Liver (tissue), 9 donors: Measurements from ENCODE around the gene TLR10. TPM values are rescaled to one million over a fixed set of nuclear protein-coding genes. Genes with fewer than 3 reads are reported as not detected.

ENCODE experiments used
- DNase-seq: peaks from one replicate; pipeline ENCODE4 v3.0.0-alpha.2; 2017; ENCODE audit warnings: low spot score
- H3K27ac ChIP-seq, 2 donors: one replicate each; pipeline ENCODE4 v1.7.0; 2013; ENCODE audit warnings: inconsistent platforms in 2 of 2, low read length in 2 of 2, control low read depth in 1 of 2, low read depth in 1 of 2, mild to moderate bottlenecking in 1 of 2
- H3K27me3 ChIP-seq, 4 donors: one replicate each; pipeline versions ENCODE4 v1.6.1 to v1.7.0; 2013; ENCODE audit warnings: low read length in 3 of 4, inconsistent platforms in 1 of 4, mild to moderate bottlenecking in 1 of 4, moderate library complexity in 1 of 4; ENCODE audit not compliant: control insufficient read depth in 4 of 4, insufficient read depth in 4 of 4
- H3K36me3 ChIP-seq, 4 donors: one replicate each; pipeline versions ENCODE4 v1.6.1 to v1.7.0; 2013; ENCODE audit warnings: low read length in 3 of 4, mild to moderate bottlenecking in 3 of 4, low read depth in 1 of 4, moderate library complexity in 1 of 4; ENCODE audit not compliant: control insufficient read depth in 4 of 4, insufficient read depth in 3 of 4
- H3K4me1 ChIP-seq, 4 donors: one replicate each; pipeline versions ENCODE4 v1.6.1 to v1.7.0; 2013; ENCODE audit warnings: low read length in 3 of 4, mild to moderate bottlenecking in 3 of 4, moderate library complexity in 1 of 4; ENCODE audit not compliant: control insufficient read depth in 4 of 4, insufficient read depth in 4 of 4
- H3K4me3 ChIP-seq, 3 donors: one replicate each; pipeline versions ENCODE4 v1.6.1 to v1.7.0; 2013; ENCODE audit warnings: low read length in 3 of 3, control low read depth in 1 of 3, low read depth in 1 of 3, mild to moderate bottlenecking in 1 of 3
- H3K9ac ChIP-seq, 2 donors: one replicate each; pipeline ENCODE4 v1.7.0; 2013; ENCODE audit warnings: low read length in 2 of 2, mild to moderate bottlenecking in 2 of 2, moderate library complexity in 2 of 2, control low read depth in 1 of 2, low read depth in 1 of 2
- H3K9me3 ChIP-seq, 4 donors: one replicate each; pipeline versions ENCODE4 v1.6.1 to v1.7.0; 2013; ENCODE audit warnings: low read length in 3 of 4; ENCODE audit not compliant: control insufficient read depth in 4 of 4
- CTCF ChIP-seq: fragments of 150-350 bp; IDR thresholded peaks from 2 replicates; pipeline ENCODE4 v1.5.1; 2017; ENCODE audit warnings: improper control_type of control experiment, low read depth, low read length; ENCODE audit not compliant: missing input control
- EGR1 ChIP-seq, 2 donors: IDR thresholded peaks; 2 replicates each; pipeline ENCODE4 v1.6.1; 2016 to 2018; ENCODE audit warnings: antibody characterized with exemption in 2 of 2, low read depth in 2 of 2
- FOXA1 ChIP-seq: IDR thresholded peaks from 2 replicates; pipeline ENCODE4 v1.6.1; 2016; ENCODE audit warnings: antibody characterized with exemption
- FOXA2 ChIP-seq: IDR thresholded peaks from 2 replicates; pipeline ENCODE4 v1.6.1; 2016; ENCODE audit warnings: antibody characterized with exemption
- GABPA ChIP-seq, 2 donors: IDR thresholded peaks in 1 of 2; conservative IDR thresholded peaks in 1 of 2; 2 replicates each; pipeline ENCODE4 v1.6.1; 2016; ENCODE audit warnings: antibody characterized with exemption in 2 of 2, mild to moderate bottlenecking in 1 of 2, moderate library complexity in 1 of 2
- HNF4A ChIP-seq, 2 donors: conservative IDR thresholded peaks; 2 replicates each; pipeline ENCODE4 v1.6.1; 2016; ENCODE audit warnings: antibody characterized with exemption in 2 of 2, mild to moderate bottlenecking in 2 of 2
- HNF4G ChIP-seq: IDR thresholded peaks from 2 replicates; pipeline ENCODE4 v1.6.1; 2016; ENCODE audit warnings: antibody characterized with exemption
- RAD21 ChIP-seq, 2 donors: IDR thresholded peaks; 2 replicates each; pipeline ENCODE4 v1.6.1; 2016; ENCODE audit warnings: antibody characterized with exemption in 2 of 2, mild to moderate bottlenecking in 2 of 2
- RXRA ChIP-seq, 2 donors: IDR thresholded peaks; 2 replicates each; pipeline ENCODE4 v1.6.1; 2017 to 2018; ENCODE audit warnings: antibody characterized with exemption in 2 of 2, mild to moderate bottlenecking in 1 of 2
- SP1 ChIP-seq: IDR thresholded peaks from 2 replicates; pipeline ENCODE4 v1.6.1; 2018; ENCODE audit warnings: antibody characterized with exemption, mild to moderate bottlenecking
- TAF1 ChIP-seq: conservative IDR thresholded peaks from 2 replicates; pipeline ENCODE4 v1.6.1; 2016; ENCODE audit warnings: antibody characterized with exemption, mild to moderate bottlenecking
- YY1 ChIP-seq: IDR thresholded peaks from 2 replicates; pipeline ENCODE4 v1.6.1; 2016; ENCODE audit warnings: antibody characterized with exemption, mild to moderate bottlenecking
- ZBTB33 ChIP-seq: IDR thresholded peaks from 2 replicates; pipeline ENCODE4 v1.6.1; 2016; ENCODE audit warnings: antibody characterized with exemption
- WGBS: extraction: QIAGEN DNeasy Blood & Tissue Kit; methylation state at CpG from one replicate; pipeline ENCODE4 v1.1.7; 2013; 5-methylcytosine and 5-hydroxymethylcytosine counted together
- polyA plus RNA-seq, 2 donors: library from polyadenylated mRNA; stranded (reverse) in 1 of 2; unstranded in 1 of 2; fragments of 200-250 nt in 1 of 2; fragments of >200 nt in 1 of 2; fragmentation: Nextera tagmentation in 1 of 2; extraction: Ambion mirVana in 1 of 2; gene quantifications; one replicate each; pipeline versions ENCODE4 v1.2.1 to v1.2.3, GENCODE V29; 2013 to 2015
- total RNA-seq, 2 donors: library from RNA; depleted of rRNA; stranded (reverse); fragments of >200 nt; gene quantifications; one replicate each; pipeline ENCODE4 v1.2.3, GENCODE V29; 2014
- TF ChIP-seq, protein P1 (sequence below): IDR thresholded peaks from 2 replicates; pipeline ENCODE4 v1.6.1; 2016; ENCODE audit warnings: antibody characterized with exemption
- TF ChIP-seq, protein P2 (sequence below): IDR thresholded peaks from 2 replicates; pipeline ENCODE4 v1.6.1; 2016; ENCODE audit warnings: antibody characterized with exemption, mild to moderate bottlenecking
- donor health status: healthy.
- donor health status: healthy.
- donor health status: healthy.
- donor health status: healthy.
- donor health status: healthy.

The TLR10 gene
- total and polyA plus RNA-seq, 4 donors: 0.02 to 1.9 (median 0.11) TPM

- no peaks in the 10 kb centered on the region for H3K9me3 ChIP-seq
- no peak for DNase-seq
- peaks cover 0 to 7% (median under 1%) of the 10 kb centered on the region in 4 donors for H3K4me1 ChIP-seq
- 97% methylated on average over 4 of the region's 4 CpGs for WGBS
- H3K4me3 ChIP-seq: no peak overlapping the region
- H3K27ac ChIP-seq: no peak overlapping the region
- H3K36me3 ChIP-seq: peaks cover 0 to 1% (median 0%) of the 10 kb centered on the region in 4 donors
- TF ChIP-seq TAF1: no peak
- TF ChIP-seq EGR1 (IDR thresholded peaks at IDR 0.05; ENCODE audit: low read depth in 2 of 2): no peak
- no peak for TF ChIP-seq RXRA (IDR thresholded peaks at IDR 0.05)
- no peak for TF ChIP-seq HNF4G
- no peak for TF ChIP-seq GABPA (IDR thresholded peaks at IDR 0.05 in 1 of 2, conservative IDR thresholded peaks at IDR 0.05 in 1 of 2)
- TF ChIP-seq SP1: no peak
- no peak for TF ChIP-seq RAD21 (IDR thresholded peaks at IDR 0.05)
- TF ChIP-seq, protein P1, sequence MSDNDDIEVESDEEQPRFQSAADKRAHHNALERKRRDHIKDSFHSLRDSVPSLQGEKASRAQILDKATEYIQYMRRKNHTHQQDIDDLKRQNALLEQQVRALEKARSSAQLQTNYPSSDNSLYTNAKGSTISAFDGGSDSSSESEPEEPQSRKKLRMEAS: no peak
- H3K27me3 ChIP-seq: no peaks in the 10 kb centered on the region
- no peak overlapping the region for H3K9ac ChIP-seq
Observed at GRCh38 chr4:38781854-38782261, 932 bp downstream of the TLR10 start.

GRCh38 chr4:38780833-38781484, 1.8 kb downstream of the TLR10 start:
- peaks cover 0 to 5% (median under 1%) of the 10 kb centered on the region in 4 donors for H3K4me1 ChIP-seq
- H3K27ac ChIP-seq: no peak overlapping the region
- TF ChIP-seq, protein P2, sequence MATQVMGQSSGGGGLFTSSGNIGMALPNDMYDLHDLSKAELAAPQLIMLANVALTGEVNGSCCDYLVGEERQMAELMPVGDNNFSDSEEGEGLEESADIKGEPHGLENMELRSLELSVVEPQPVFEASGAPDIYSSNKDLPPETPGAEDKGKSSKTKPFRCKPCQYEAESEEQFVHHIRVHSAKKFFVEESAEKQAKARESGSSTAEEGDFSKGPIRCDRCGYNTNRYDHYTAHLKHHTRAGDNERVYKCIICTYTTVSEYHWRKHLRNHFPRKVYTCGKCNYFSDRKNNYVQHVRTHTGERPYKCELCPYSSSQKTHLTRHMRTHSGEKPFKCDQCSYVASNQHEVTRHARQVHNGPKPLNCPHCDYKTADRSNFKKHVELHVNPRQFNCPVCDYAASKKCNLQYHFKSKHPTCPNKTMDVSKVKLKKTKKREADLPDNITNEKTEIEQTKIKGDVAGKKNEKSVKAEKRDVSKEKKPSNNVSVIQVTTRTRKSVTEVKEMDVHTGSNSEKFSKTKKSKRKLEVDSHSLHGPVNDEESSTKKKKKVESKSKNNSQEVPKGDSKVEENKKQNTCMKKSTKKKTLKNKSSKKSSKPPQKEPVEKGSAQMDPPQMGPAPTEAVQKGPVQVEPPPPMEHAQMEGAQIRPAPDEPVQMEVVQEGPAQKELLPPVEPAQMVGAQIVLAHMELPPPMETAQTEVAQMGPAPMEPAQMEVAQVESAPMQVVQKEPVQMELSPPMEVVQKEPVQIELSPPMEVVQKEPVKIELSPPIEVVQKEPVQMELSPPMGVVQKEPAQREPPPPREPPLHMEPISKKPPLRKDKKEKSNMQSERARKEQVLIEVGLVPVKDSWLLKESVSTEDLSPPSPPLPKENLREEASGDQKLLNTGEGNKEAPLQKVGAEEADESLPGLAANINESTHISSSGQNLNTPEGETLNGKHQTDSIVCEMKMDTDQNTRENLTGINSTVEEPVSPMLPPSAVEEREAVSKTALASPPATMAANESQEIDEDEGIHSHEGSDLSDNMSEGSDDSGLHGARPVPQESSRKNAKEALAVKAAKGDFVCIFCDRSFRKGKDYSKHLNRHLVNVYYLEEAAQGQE: no peak
- TF ChIP-seq CTCF: no peak
- H3K4me3 ChIP-seq: no peak overlapping the region
- no peaks in the 10 kb centered on the region for H3K9me3 ChIP-seq
- H3K27me3 ChIP-seq: no peaks in the 10 kb centered on the region
- peaks cover 0 to 1% (median 0%) of the 10 kb centered on the region in 4 donors for H3K36me3 ChIP-seq
- 92% methylated on average over 4 of the region's 4 CpGs for WGBS
- no peak for DNase-seq
- H3K9ac ChIP-seq: no peak overlapping the region

DNA sequence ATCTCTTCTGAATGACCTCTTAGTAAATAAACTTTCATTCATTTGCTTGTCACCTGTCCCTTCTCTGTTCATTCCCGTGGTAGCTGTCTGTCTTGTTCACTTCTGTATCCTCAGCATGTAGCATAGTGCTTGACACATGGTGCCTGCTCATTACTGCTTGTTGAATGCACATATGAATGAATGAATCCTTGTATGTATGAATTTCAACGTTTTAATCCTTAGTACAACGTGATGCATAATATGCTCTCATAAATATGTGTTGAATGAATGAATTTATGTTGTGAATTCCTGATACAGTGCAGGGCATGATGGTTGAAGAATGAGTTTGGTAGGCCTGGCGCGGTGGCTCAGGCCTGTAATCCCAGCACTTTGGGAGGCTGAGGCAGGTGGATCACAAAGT, 3.0 kb downstream of the TLR10 start:
- Histone ChIP-seq H3K36me3 (peaks cover 0 to 1% (median 0%) of the 10 kb centered on the region in 4 donors), H3K9me3 (no peaks in the 10 kb centered on the region), H3K27ac (no peak overlapping the region), H3K9ac (no peak overlapping the region), H3K4me3 (no peak overlapping the region), H3K27me3 (no peaks in the 10 kb centered on the region), H3K4me1 (peaks cover 0 to 5% (median under 1%) of the 10 kb centered on the region in 4 donors)
- 89% methylated on average over 5 of the region's 5 CpGs for WGBS
- no peak for DNase-seq
- TF ChIP-seq RAD21 (IDR thresholded peaks at IDR 0.05) (no peak), FOXA2 (no peak), FOXA1 (no peak), YY1 (no peak), TAF1 (no peak), HNF4A (conservative IDR thresholded peaks at IDR 0.05) (no peak), ZBTB33 (no peak), SP1 (no peak)
- TF ChIP-seq, protein P1: no peak
- TF ChIP-seq, protein P2: no peak
